ENCODE data around the gene TCP11L2.

The TCP11L2 gene

DNA sequence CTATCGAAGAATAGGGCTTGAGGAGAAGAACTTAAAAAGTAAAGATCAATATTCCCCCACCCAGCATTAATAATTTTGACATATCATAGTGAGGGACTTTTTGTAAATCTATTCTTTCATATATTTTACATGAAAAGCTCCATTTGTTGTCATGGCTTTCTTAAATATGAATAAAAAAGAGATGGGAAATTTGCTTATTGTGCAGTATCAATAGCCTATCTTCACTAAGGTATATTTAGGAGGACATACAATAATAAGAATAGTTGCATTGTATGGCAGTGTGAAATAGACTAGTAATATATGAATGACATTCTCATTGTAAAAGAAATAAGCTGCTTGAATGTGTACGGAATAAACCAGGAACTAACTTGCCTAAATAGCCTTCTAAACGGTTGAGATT, 5.5 kb upstream of the TCP11L2 start:
- H3K4me3 ChIP-seq (ENCODE audit: low read depth, low read length) = no peak overlapping the region
- no peak for DNase-seq (ENCODE audit: low read depth)
- TF ChIP-seq, protein P1, sequence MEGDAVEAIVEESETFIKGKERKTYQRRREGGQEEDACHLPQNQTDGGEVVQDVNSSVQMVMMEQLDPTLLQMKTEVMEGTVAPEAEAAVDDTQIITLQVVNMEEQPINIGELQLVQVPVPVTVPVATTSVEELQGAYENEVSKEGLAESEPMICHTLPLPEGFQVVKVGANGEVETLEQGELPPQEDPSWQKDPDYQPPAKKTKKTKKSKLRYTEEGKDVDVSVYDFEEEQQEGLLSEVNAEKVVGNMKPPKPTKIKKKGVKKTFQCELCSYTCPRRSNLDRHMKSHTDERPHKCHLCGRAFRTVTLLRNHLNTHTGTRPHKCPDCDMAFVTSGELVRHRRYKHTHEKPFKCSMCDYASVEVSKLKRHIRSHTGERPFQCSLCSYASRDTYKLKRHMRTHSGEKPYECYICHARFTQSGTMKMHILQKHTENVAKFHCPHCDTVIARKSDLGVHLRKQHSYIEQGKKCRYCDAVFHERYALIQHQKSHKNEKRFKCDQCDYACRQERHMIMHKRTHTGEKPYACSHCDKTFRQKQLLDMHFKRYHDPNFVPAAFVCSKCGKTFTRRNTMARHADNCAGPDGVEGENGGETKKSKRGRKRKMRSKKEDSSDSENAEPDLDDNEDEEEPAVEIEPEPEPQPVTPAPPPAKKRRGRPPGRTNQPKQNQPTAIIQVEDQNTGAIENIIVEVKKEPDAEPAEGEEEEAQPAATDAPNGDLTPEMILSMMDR (IDR thresholded peaks at IDR 0.05; ENCODE audit: insufficient read depth, low read depth, low read length, missing control alignments) = no peak

DNA sequence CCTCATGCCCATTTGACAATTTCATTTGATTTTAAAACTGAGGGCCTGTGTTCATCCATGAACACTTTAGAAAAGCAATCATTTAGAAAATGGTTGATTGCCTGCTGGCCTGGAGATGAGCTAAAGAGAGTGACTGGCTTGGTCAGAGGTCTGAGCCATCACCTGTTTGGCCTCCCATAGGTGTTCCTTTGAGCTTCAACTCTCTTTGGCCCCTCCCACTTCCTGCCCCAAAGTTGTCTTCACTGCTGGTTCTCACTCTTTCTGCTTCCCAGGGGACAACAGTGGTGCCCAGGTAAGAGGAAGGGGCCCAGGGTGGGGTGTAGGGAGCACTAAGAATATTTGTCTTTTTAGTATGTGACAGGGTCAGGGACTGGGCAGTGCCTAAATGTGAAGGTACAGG, 4.9 kb upstream of the TCP11L2 start:
- H3K4me3 ChIP-seq (ENCODE audit: low read depth, low read length) = no peak overlapping the region
- TF ChIP-seq, protein P1 (IDR thresholded peaks at IDR 0.05; ENCODE audit: insufficient read depth, low read depth, low read length, missing control alignments) = no peak
- DNase-seq (ENCODE audit: low read depth) = peak; percentile 8

DNA sequence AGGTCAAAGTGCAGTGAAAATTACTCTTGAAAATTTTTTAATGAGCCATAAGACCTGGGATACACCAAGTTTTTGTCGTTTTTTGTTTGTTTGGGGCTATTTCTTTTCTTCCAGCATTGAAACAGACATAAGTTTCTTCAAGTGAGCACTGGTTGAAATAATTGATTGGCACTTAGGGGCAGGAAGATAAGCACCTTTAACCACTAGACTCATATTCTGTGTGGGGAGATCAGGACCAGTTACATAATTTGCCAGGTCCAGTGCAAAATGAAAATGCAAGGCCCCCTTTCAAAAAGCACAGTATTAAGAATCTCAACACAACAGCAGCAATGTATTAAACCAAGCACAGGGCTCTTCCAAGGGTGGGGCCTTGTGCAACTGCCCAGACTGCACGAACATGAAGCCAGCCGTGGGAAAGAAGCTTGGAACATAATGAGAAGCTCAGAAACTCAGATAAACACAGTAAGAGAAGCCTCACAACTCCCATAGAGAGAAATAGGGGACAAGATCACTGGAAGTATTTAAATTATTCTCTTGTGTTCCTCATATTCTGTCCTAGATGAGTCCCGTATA, 3.2 kb upstream of the TCP11L2 start:
- TF ChIP-seq, protein P1 (IDR thresholded peaks at IDR 0.05; ENCODE audit: insufficient read depth, low read depth, low read length, missing control alignments) = no peak
- no peak overlapping the region for H3K4me3 ChIP-seq (ENCODE audit: low read depth, low read length)
- no peak for DNase-seq (ENCODE audit: low read depth)

DNA sequence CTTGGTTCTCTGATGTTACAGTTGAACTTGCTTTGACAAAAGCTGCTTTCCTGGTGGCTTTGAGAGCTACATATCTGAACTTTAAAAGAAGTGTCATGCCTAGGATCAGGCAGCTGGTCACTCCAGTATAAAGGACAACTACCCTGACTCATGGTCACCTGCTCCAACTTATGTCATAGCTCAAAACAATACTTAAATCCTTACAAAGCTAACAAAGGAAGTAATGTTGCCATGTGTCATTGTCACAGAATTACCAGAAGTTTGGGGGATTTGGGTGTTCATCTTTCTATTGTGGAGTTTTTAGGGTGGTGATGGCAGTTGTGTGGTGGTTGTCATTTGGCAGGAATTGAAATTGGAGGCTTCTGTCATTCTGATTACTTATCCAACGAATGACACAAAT, 1.8 kb upstream of the TCP11L2 start:
- no peak for DNase-seq (ENCODE audit: low read depth)
- no peak overlapping the region for H3K4me3 ChIP-seq (ENCODE audit: low read depth, low read length)
- TF ChIP-seq, protein P1 (IDR thresholded peaks at IDR 0.05; ENCODE audit: insufficient read depth, low read depth, low read length, missing control alignments) = no peak

DNA sequence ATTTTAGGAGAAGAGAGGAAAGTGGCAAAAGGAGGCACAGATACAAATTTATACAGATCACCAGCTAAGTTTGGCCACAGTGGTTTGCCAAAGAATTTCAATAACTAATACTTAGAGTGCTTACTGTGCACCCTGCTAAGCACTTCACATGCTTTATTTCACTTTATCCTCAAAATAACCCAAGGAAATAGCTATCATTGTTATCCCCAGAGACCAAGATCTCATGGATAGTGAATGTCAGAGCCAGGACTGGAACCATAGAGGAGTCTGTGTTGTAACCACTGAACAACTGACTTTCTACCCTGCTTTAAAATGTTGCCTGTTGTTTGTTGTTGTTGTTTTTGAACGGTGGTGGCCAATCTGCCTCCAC, 1.3 kb upstream of the TCP11L2 start:
- TF ChIP-seq, protein P1 (IDR thresholded peaks at IDR 0.05; ENCODE audit: insufficient read depth, low read depth, low read length, missing control alignments) = no peak
- H3K4me3 ChIP-seq (ENCODE audit: low read depth, low read length) = no peak overlapping the region
- no peak for DNase-seq (ENCODE audit: low read depth)

DNA sequence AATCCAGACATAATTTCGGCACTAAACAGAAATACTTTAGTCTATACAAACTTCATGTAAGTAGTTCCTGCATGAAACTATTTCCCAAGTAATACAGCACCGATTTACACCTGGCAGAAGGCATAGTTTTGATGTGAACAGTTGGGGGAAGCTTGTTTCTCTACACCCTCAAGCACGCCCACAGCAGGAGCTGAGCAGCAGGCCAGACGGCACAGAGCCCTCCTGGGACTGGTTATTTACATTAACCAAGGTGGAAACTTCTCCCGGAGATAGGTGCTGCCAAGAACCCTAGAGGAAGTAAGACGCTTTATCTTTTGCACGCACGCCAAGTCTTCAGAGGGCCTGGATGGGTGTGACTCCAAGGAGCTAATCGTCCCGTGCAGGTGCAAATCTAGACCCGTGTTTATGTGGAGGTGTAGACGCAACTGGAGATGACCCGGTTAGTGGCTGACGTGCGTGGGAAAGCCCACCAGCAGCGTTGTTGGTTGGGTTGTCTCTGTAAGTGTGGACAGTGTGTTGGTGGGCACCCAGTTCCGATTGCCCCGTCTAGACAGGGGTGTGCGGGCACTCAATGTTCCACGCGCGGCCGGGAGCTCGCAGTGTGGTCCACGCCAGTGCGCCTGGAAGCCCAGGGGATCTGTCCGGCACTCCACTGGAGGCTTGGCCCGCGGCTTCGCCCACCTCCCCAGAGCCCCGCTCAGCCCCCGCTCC, 767 bp upstream of the TCP11L2 start:
- peak; percentile 77 for DNase-seq (ENCODE audit: low read depth)
- peak overlapping the region; percentile 74 for H3K4me3 ChIP-seq (ENCODE audit: low read depth, low read length)
- TF ChIP-seq, protein P1 (IDR thresholded peaks at IDR 0.05; ENCODE audit: insufficient read depth, low read depth, low read length, missing control alignments) = no peak
